GM21717 (cell line): ENCODE results near the gene HDAC4.

Experiments
- ATAC-seq: cut with Tn5 transposase; IDR thresholded peaks from one replicate; pipeline ENCODE4 v1.9.1; 2021; ENCODE audit warnings: mild to moderate bottlenecking, moderate library complexity; ENCODE audit not compliant: unreplicated experiment

The HDAC4 gene

GRCh38 chr2:239148495-239149200 lies 252.2 kb downstream of the HDAC4 start:
- no peak for ATAC-seq

GRCh38 chr2:239147376-239147775 lies 253.4 kb downstream of the HDAC4 start:
- ATAC-seq, result no peak

- no peak for ATAC-seq
Observed at GRCh38 chr2:239146741-239147181, 254.1 kb downstream of the HDAC4 start.

DNA sequence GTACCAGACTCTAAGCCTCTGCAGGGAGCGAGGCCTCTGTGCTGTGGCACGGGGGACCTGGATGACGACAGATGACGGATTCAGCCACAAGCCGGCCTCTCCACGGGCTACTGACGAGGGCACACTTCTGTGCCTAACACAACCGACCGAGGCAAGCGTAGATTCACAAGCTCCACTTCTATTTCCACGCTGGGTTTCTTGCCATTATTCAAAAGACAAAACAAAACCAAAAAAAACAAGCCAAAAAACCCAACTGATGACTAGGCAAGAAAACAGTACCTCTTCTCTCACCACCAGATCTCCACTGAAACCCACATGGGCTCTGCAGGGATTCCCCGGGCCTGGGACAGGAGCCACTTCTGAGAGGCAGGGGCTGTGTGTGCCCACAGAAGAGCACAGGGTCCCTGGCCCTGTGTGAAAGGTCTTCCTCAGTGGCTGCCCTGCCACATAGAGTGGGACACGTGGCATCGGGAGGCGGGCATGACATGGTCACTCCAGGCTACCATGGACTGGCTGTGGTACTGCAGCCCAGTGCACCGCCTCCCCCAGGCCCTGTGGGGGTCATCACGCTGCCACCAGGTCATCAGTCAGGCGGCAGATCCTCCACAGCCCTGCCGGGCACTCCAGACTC lies 254.7 kb downstream of the HDAC4 start:
- no peak for ATAC-seq

DNA sequence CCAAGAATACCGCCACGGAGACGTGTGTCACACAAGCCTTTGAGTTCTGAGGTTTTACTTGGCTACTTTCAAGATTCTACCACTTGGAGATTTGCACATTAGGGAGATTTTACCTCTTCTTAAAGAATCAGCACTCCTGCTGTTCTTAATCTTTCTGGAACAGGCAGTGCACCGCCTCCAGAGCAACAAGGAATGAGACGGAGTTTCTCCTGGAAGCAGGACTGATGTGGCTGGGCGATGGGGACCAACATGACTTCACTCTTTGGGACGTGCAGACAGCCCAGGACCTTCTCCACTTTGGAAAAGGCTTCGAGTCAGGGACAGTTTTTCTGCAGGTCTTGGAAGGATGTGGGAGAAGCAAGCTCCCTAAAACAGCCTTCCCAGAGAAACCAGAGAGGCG lies 255.2 kb downstream of the HDAC4 start:
- ATAC-seq, result no peak

GRCh38 chr2:239145106-239145505 lies 255.7 kb downstream of the HDAC4 start:
- ATAC-seq, result no peak

GRCh38 chr2:239144713-239144999 lies 256.2 kb downstream of the HDAC4 start:
- ATAC-seq, result no peak

GRCh38 chr2:239143858-239144712 lies 256.7 kb downstream of the HDAC4 start:
- ATAC-seq, result no peak

GRCh38 chr2:239142806-239143205 lies 258.0 kb downstream of the HDAC4 start:
- no peak for ATAC-seq

DNA sequence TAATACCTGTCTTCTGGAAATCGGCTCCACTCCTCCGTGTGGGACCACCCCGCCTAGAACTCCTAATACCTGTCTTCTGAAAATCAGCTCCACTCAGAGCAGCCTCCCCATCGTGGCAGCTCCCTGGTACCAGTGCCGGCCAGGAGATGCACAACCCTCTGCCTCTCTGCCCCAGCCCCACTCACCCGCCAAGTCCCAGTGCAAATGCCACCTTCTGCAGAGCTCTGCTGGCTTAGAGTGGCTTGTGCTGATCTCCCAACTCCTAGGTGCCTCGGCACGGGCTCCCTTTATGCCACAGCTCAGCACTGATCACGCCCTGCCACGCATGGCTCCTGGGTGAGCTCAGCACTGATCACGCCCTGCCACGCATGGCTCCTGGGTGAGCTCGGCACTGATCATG lies 258.5 kb downstream of the HDAC4 start:
- ATAC-seq, result no peak

DNA sequence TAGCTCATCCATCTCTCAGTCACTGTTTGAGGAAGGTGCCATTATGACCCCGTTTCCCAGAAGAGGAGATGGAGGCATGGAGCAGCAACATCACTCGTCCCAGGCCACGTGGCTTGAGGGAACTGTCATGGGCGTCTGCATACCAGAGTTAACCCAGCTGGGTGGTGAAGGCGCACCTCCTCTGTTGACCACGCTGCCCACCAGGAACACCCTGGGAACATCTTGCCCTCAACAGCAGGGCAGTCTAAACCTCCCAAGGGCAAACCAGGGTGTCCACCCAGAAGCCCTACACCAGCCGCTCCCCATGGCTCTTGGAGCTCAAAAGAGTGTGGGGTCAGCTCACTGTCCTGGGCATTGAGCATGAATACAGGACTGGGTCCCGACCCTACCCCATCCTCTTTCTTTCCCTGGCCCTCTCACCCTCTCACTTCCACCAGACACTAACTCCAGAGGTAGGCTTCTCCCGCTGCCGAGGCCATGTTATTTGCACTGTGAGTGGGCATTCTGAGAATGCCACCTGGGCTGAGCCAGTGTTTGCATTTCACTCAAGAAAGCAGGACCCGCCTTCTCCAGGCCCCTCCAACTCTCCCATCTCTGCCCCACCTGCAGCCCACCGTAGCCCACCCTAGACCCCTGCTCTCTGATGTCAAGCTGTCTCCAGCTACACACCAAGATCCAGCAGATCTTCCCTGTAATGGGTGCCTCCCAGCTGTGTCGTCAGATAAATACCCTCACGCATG lies 259.6 kb downstream of the HDAC4 start:
- no peak for ATAC-seq

DNA sequence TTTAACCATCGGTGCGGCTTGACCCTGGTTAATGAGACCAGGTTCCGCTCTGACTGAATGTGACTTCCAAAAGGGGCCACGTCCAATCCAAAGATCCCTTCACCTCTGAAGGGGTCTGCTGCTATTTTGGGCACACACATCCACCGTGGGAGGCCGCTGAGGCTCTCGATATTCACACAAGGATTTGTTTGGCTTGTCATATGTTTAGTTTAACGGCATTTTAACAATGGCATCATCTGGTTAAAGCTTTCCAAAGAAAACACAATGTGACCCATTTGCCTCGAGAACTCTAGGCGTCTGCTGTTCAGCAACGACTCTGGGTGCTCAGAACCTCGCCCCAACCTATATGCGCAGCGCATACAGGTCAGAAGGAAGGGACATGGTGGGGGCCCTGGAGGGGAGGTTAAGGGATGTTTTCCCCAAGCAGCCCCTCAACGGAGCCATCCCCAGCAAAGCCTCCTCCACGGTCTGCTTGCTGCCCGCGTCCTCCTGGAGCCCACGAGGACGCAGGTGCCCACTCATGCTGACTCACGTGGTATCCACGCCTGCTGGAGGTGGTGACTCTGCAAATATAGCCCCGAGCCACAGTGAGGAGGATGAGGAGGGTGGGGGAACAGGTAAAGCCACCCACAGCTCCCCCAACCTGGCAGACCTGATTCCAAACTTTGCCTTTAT lies 260.3 kb downstream of the HDAC4 start:
- ATAC-seq, result no peak

- no peak for ATAC-seq
Observed at GRCh38 chr2:239139566-239139965, 261.3 kb downstream of the HDAC4 start.

- ATAC-seq, result no peak
Observed at GRCh38 chr2:239139101-239139500, 261.7 kb downstream of the HDAC4 start.

- ATAC-seq, result no peak
Observed at GRCh38 chr2:239138610-239139009, 262.2 kb downstream of the HDAC4 start.

GRCh38 chr2:239137898-239138283 lies 262.9 kb downstream of the HDAC4 start:
- ATAC-seq, result no peak

DNA sequence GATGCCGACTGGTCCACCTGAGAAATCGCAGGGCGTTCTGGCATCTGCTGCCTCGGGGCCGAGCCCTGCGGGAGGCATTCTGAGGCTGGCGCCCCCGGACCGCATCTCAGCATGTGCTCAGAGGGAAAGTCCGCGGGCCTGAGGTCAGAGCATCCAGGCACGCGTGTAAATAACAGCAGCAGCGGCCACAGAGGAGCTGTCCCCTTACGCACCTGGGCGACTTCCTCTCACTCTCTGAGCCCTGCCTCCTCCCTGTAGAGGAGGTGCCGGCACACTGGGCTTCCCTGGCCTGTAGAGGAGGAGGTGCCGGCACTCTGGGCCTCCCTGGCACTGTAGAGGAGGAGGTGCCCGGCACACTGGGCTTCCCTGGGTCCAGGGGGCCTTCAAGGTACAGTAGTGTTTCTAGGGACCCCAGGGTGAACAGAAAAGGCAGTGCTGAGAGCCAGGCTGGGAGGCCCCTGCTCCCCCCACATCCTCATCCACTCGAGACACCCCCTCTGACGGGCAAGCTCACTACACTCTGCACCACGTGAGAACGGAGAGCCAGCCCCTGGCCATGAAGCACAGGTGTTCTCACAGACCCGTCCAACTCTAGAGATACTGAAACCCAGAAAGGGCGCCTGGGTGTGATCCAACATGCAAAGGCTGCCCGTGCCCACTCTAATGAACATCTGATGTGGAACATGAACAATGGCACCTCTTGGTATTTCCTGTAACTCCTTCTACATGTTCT lies 263.5 kb downstream of the HDAC4 start:
- no peak for ATAC-seq

- no peak for ATAC-seq
Observed at GRCh38 chr2:239136762-239137161, 264.1 kb downstream of the HDAC4 start.

- no peak for ATAC-seq
Observed at GRCh38 chr2:239136203-239136602, 264.6 kb downstream of the HDAC4 start.

GRCh38 chr2:239135531-239135930 lies 265.3 kb downstream of the HDAC4 start:
- ATAC-seq, result no peak
